NCI-H460 (cell line): ENCODE results near the gene MAPKAPK2. TPM values are rescaled to one million over a fixed set of nuclear protein-coding genes. Genes with fewer than 3 reads are reported as not detected.
A peak's percentile ranks its signal among the peaks of the same experiment; 100 is the strongest.

Experiments
- DNase-seq: peaks from one replicate; pipeline ENCODE4 v3.0.0-alpha.2; 2016; ENCODE audit warnings: low read depth; ENCODE audit errors: extremely low read depth
- total RNA-seq: library from RNA; depleted of rRNA; stranded (reverse); fragments of >200 nt; shearing (Covaris generic); gene quantifications from 2 replicates; pipeline ENCODE4 v1.2.3, GENCODE V29; 2014

MAPKAPK2 gene
- total RNA-seq, 1 experiment from 2014 or later, result 32.1 TPM

- DNase-seq, result no peak
Measured at GRCh38 chr1:206658981-206659273, 25.8 kb upstream of the MAPKAPK2 start.

GRCh38 chr1:206660136-206660535, 24.6 kb upstream of the MAPKAPK2 start:
- no peak for DNase-seq

- DNase-seq, result no peak
Measured at GRCh38 chr1:206661161-206661820, 23.4 kb upstream of the MAPKAPK2 start.

- no peak for DNase-seq
Measured at GRCh38 chr1:206662396-206663092, 22.2 kb upstream of the MAPKAPK2 start.

GRCh38 chr1:206663362-206663761, 21.3 kb upstream of the MAPKAPK2 start:
- DNase-seq, result no peak

- peak; percentile 63 for DNase-seq
Measured at GRCh38 chr1:206663832-206664652, 20.7 kb upstream of the MAPKAPK2 start.

GRCh38 chr1:206664740-206665139, 20.0 kb upstream of the MAPKAPK2 start:
- DNase-seq, result no peak

GRCh38 chr1:206666031-206666561, 18.6 kb upstream of the MAPKAPK2 start:
- no peak for DNase-seq

- DNase-seq, result no peak
Measured at GRCh38 chr1:206666954-206667665, 17.6 kb upstream of the MAPKAPK2 start.

- no peak for DNase-seq
Measured at GRCh38 chr1:206668351-206668750, 16.4 kb upstream of the MAPKAPK2 start.

GRCh38 chr1:206668874-206669410, 15.8 kb upstream of the MAPKAPK2 start:
- no peak for DNase-seq

GRCh38 chr1:206672011-206672688, 12.6 kb upstream of the MAPKAPK2 start:
- DNase-seq, result no peak

- DNase-seq, result no peak
Measured at GRCh38 chr1:206672844-206673758, 11.6 kb upstream of the MAPKAPK2 start.

- no peak for DNase-seq
Measured at GRCh38 chr1:206674236-206674635, 10.5 kb upstream of the MAPKAPK2 start.

- peak; percentile 38 for DNase-seq
Measured at GRCh38 chr1:206674745-206675175, 9.9 kb upstream of the MAPKAPK2 start.

GRCh38 chr1:206676499-206676898, 8.2 kb upstream of the MAPKAPK2 start:
- no peak for DNase-seq

- DNase-seq, result no peak
Measured at GRCh38 chr1:206678490-206678889, 6.2 kb upstream of the MAPKAPK2 start.

- no peak for DNase-seq
Measured at GRCh38 chr1:206679738-206680211, 4.9 kb upstream of the MAPKAPK2 start.

GRCh38 chr1:206680279-206680678, 4.4 kb upstream of the MAPKAPK2 start:
- DNase-seq, result no peak
